Effector memory CD4-positive, alpha-beta T cell (primary cell): ENCODE results near the gene ERCC1.

ENCODE experiments used
- DNase-seq, 3 donors: peaks; one replicate each; pipeline ENCODE4 v3.0.0-alpha.2; 2020
- H3K27ac ChIP-seq: 2 replicates; pipeline ENCODE4 v1.7.0; 2013; ENCODE audit warnings: mild to moderate bottlenecking, low read length, moderate library complexity; ENCODE audit not compliant: insufficient read depth, poor library complexity, severe bottlenecking
- H3K27me3 ChIP-seq: replicated peaks from 2 replicates; pipeline ENCODE4 v1.7.0; 2013; ENCODE audit warnings: mild to moderate bottlenecking, low read length; ENCODE audit not compliant: insufficient read depth, control insufficient read depth, poor library complexity, severe bottlenecking
- H3K36me3 ChIP-seq: 2 replicates; pipeline ENCODE4 v1.7.0; 2013; ENCODE audit warnings: mild to moderate bottlenecking, low read length, moderate library complexity; ENCODE audit not compliant: control insufficient read depth, insufficient read depth
- H3K4me1 ChIP-seq: 2 replicates; pipeline ENCODE4 v1.7.0; 2013; ENCODE audit warnings: low read length, mild to moderate bottlenecking; ENCODE audit not compliant: control insufficient read depth, insufficient read depth, poor library complexity, severe bottlenecking
- H3K4me3 ChIP-seq: 2 replicates; pipeline ENCODE4 v1.7.0; 2013; ENCODE audit warnings: low read length, low read depth, mild to moderate bottlenecking; ENCODE audit not compliant: insufficient read depth, poor library complexity, severe bottlenecking
- H3K9me3 ChIP-seq: 2 replicates; pipeline ENCODE4 v1.7.0; 2013; ENCODE audit warnings: mild to moderate bottlenecking, low read length, moderate library complexity; ENCODE audit not compliant: control insufficient read depth

ERCC1 gene

GRCh38 chr19:45444318-45445041 lies 20.8 kb upstream of the ERCC1 start:
- no peaks in the 10 kb centered on the region for H3K9me3 ChIP-seq
- DNase-seq: peak; percentile 71 to 81 (median 76)
- H3K27me3 ChIP-seq: no peaks in the 10 kb centered on the region
- no peaks in the 10 kb centered on the region for H3K36me3 ChIP-seq
- H3K4me3 ChIP-seq: peak overlapping the region; percentile 45
- peaks cover 45% of the 10 kb centered on the region for H3K4me1 ChIP-seq
- H3K27ac ChIP-seq: peak overlapping the region; percentile 89

GRCh38 chr19:45443462-45444317 lies 20.0 kb upstream of the ERCC1 start:
- H3K36me3 ChIP-seq: no peaks in the 10 kb centered on the region
- H3K4me1 ChIP-seq: peaks cover 37% of the 10 kb centered on the region
- DNase-seq: peak; percentile 52 to 65 (median 54)

GRCh38 chr19:45442778-45443461 lies 19.2 kb upstream of the ERCC1 start:
- DNase-seq: peak; percentile 30 to 38 (median 38)
- peaks cover 33% of the 10 kb centered on the region for H3K4me1 ChIP-seq

More at GRCh38 chr19:45443462-45444317, 20.0 kb upstream of the ERCC1 start:
- Histone ChIP-seq H3K27ac (peak overlapping the region; percentile 89), H3K27me3 (no peaks in the 10 kb centered on the region), H3K9me3 (no peaks in the 10 kb centered on the region), H3K4me3 (peak overlapping the region; percentile 45)

GRCh38 chr19:45442408-45442777 lies 18.7 kb upstream of the ERCC1 start:
- Histone ChIP-seq H3K4me1 (peaks cover 33% of the 10 kb centered on the region), H3K9me3 (no peaks in the 10 kb centered on the region), H3K27me3 (no peaks in the 10 kb centered on the region), H3K36me3 (no peaks in the 10 kb centered on the region), H3K4me3 (no peak overlapping the region), H3K27ac (peak overlapping the region; percentile 89)
- no peak for DNase-seq

More at GRCh38 chr19:45442778-45443461, 19.2 kb upstream of the ERCC1 start:
- Histone ChIP-seq H3K36me3 (no peaks in the 10 kb centered on the region), H3K27ac (peak overlapping the region; percentile 89), H3K9me3 (no peaks in the 10 kb centered on the region), H3K27me3 (no peaks in the 10 kb centered on the region), H3K4me3 (peak overlapping the region; percentile 45)

- Histone ChIP-seq H3K4me1 (peaks cover 31% of the 10 kb centered on the region), H3K9me3 (no peaks in the 10 kb centered on the region), H3K27ac (no peak overlapping the region), H3K36me3 (no peaks in the 10 kb centered on the region), H3K27me3 (no peaks in the 10 kb centered on the region), H3K4me3 (no peak overlapping the region)
- no peak for DNase-seq
Observed at GRCh38 chr19:45440873-45441654, 17.3 kb upstream of the ERCC1 start.

GRCh38 chr19:45440259-45440638 lies 16.5 kb upstream of the ERCC1 start:
- H3K4me3 ChIP-seq: peak overlapping the region; percentile 70
- peak overlapping the region; percentile 78 for H3K27ac ChIP-seq
- no peaks in the 10 kb centered on the region for H3K36me3 ChIP-seq
- peaks cover 29% of the 10 kb centered on the region for H3K4me1 ChIP-seq
- H3K9me3 ChIP-seq: no peaks in the 10 kb centered on the region
- H3K27me3 ChIP-seq: no peaks in the 10 kb centered on the region
- no peak for DNase-seq

GRCh38 chr19:45439569-45440258 lies 16.0 kb upstream of the ERCC1 start:
- H3K27ac ChIP-seq: peak overlapping the region; percentile 78
- peak; percentile 75 to 79 (median 78) for DNase-seq
- no peaks in the 10 kb centered on the region for H3K27me3 ChIP-seq
- peak overlapping the region; percentile 70 for H3K4me3 ChIP-seq
- peaks cover 29% of the 10 kb centered on the region for H3K4me1 ChIP-seq
- H3K36me3 ChIP-seq: no peaks in the 10 kb centered on the region
- no peaks in the 10 kb centered on the region for H3K9me3 ChIP-seq

GRCh38 chr19:45439190-45439568 lies 15.5 kb upstream of the ERCC1 start:
- Histone ChIP-seq H3K36me3 (no peaks in the 10 kb centered on the region), H3K27ac (peak overlapping the region; percentile 78), H3K4me1 (peaks cover 24% of the 10 kb centered on the region), H3K27me3 (no peaks in the 10 kb centered on the region), H3K9me3 (no peaks in the 10 kb centered on the region), H3K4me3 (peak overlapping the region; percentile 70)
- DNase-seq: no peak

- no peak overlapping the region for H3K4me3 ChIP-seq
- peaks cover 8% of the 10 kb centered on the region for H3K4me1 ChIP-seq
- no peak overlapping the region for H3K27ac ChIP-seq
- no peaks in the 10 kb centered on the region for H3K36me3 ChIP-seq
- no peak for DNase-seq
- no peaks in the 10 kb centered on the region for H3K9me3 ChIP-seq
- H3K27me3 ChIP-seq: no peaks in the 10 kb centered on the region
Observed at GRCh38 chr19:45437328-45437727, 13.6 kb upstream of the ERCC1 start.
